ENCODE data around the gene USP34. TPM values are rescaled to one million over a fixed set of nuclear protein-coding genes. Genes with fewer than 3 reads are reported as not detected.

USP34 gene
- 40.9 TPM for polyA plus RNA-seq (2013, experiment 1 of 2)
- polyA plus RNA-seq (2013, experiment 2 of 2) = 40.8 TPM

DNA sequence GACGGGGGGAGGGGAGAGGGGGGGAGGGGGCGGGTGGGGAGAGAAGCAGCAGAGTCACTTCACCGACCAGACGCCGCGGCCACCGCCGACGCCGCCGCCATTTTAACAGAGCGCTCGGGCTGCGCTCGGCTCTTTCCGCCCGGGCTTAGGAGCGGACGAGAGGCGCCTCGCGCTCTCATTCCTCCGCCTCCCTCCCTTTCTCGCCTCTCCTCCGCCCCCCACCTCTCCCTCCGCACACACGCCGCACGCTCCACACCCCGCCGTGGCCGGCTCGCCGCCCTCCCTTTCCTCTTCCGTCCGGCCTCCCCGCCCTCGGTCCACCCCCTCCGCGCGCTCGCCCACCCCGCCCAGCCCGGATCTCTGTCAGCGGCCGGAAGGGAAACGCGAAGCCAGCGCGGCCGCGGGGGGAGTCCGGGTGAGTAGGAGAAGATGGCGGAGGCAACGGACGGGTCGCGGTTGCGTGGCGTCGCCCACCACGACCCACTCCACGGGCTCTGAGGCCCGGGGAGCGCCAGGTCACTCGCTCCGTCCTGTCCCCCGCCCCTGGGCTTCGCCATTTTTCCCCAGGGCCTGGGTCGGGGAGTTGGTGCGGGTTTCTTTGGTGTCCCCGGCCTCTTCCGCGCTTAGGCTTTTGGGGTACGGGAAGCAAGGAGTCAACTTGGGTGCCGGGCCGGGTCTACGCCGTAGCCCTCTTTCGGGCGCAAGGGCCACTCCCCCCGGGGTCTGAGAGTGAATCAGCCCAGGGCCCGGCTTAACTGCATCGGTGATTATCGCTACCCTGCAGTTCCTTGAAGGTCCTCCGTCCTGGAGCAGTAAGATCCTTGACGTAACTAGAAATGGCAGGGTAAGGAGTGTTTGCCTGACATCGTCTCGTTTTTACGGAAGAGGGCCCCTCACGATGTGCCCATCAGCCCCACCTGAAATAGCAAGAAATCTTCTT is at the start of gene USP34:
Gene USP34 (minus strand): TSS at position 123 of the 940 bp plus-strand sequence. CDS start 395 bp downstream, outside the sequence.
- H3K9me3 ChIP-seq (replicated peaks in 1 of 2; ENCODE audit: control insufficient read depth in 2 of 2, insufficient read depth in 1 of 2, low read depth in 1 of 2, low read length in 2 of 2) = peaks cover 0 to 2% of the 10 kb centered on the region in 2 donors
- DNase-seq (ENCODE audit: low spot score) = peak; percentile 90
- H3K9ac ChIP-seq (ENCODE audit: low read depth, low read length, poor library complexity) = peak within 1 kb of the TSS; percentile 92
- peak within 1 kb of the TSS; percentile 75 for H3K4me2 ChIP-seq (ENCODE audit: insufficient read depth, low read length, poor library complexity, severe bottlenecking)
- H4K8ac ChIP-seq (ENCODE audit: low read depth, low read length) = no peak within 1 kb of the TSS
- no peak within 1 kb of the TSS for H3K14ac ChIP-seq (ENCODE audit: low read length)
- H3K4me1 ChIP-seq (ENCODE audit: control insufficient read depth in 2 of 2, insufficient read depth in 1 of 2, low read depth in 1 of 2, low read length in 2 of 2) = peaks cover 0 to 1% of the 10 kb centered on the region in 2 donors
- peak within 1 kb of the TSS; percentile 63 for H2AK5ac ChIP-seq (ENCODE audit: low read depth, low read length)
- H4K91ac ChIP-seq (ENCODE audit: low read depth, low read length, poor library complexity) = no peak within 1 kb of the TSS
- H3K4me3 ChIP-seq (ENCODE audit: low read length in 2 of 2) = peak within 1 kb of the TSS; percentile 87 to 97
- peak within 1 kb of the TSS; percentile 99 for H3K18ac ChIP-seq (ENCODE audit: low read length)
- H2BK15ac ChIP-seq (ENCODE audit: low read length) = peak within 1 kb of the TSS; percentile 89
- H2BK5ac ChIP-seq (ENCODE audit: low read length) = peak within 1 kb of the TSS; percentile 98
- H2BK12ac ChIP-seq (ENCODE audit: low read length) = peak within 1 kb of the TSS; percentile 30
- H3K27ac ChIP-seq (replicated peaks; ENCODE audit: low read length) = peak within 1 kb of the TSS; percentile 99
- H3K27me3 ChIP-seq (ENCODE audit: control insufficient read depth in 3 of 3, insufficient read depth in 3 of 3, low read depth in 1 of 3, low read length in 3 of 3) = no peaks in the 10 kb centered on the region
- peak within 1 kb of the TSS; percentile 98 for H2AFZ ChIP-seq (ENCODE audit: low read length)
- H3K4ac ChIP-seq (ENCODE audit: low read length) = no peak within 1 kb of the TSS
- WGBS, 2 donors (ENCODE audit: extremely low coverage in 2 of 2, insufficient read length in 2 of 2, insufficient replicate concordance in 1 of 2) = no CpG with 5 or more reads among the region's 91 CpGs
- peak within 1 kb of the TSS; percentile 98 for H3K23ac ChIP-seq (ENCODE audit: low read depth, low read length, poor library complexity)
- peaks cover 0 to 30% of the 10 kb centered on the region in 2 donors for H3K36me3 ChIP-seq (replicated peaks in 1 of 2; ENCODE audit: control insufficient read depth in 2 of 2, insufficient read depth in 2 of 2, low read length in 2 of 2)
- no peak within 1 kb of the TSS for H2BK120ac ChIP-seq (ENCODE audit: low read depth, low read length)
- no peaks in the 10 kb centered on the region for H3K79me1 ChIP-seq (ENCODE audit: low read depth, low read length)

GRCh38 chr2:61520261-61520660 is 49.4 kb upstream of the USP34 start:
- no peak overlapping the region for H4K91ac ChIP-seq (ENCODE audit: low read depth, low read length, poor library complexity)

DNA sequence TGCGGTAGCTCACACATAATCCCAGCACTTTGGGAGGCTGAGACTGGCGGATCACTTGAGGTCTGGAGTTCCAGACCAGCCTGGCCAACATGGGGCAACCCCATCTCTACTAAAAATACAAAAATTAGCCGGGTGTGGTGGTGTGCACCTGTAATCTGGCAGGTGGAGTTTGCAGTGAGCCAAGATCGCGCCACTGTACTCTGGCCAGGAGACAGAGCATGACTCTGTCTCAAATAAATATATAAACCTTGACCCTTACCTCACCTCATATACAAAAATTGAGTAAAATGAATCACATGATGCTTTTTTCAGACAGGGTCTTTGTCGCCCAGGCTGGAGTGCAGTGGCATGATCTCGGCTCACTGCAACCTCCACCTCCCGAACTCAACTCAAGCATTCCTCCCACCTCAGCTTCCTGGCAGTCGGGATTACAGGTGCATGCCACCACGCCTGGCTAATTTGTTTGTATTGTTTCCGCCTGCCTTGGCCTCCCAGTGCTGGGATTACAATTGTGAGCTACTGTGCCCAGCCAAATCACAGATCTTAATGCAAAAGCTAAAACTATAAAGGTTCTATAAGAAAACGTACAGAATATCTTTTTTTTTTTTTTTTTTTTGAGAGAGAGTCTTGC is 42.0 kb upstream of the USP34 start:
- peaks cover 17% of the 10 kb centered on the region for H3K79me1 ChIP-seq (ENCODE audit: low read depth, low read length)
- no peak for DNase-seq (ENCODE audit: low spot score)
- H3K4me2 ChIP-seq (ENCODE audit: insufficient read depth, low read length, poor library complexity, severe bottlenecking) = no peak overlapping the region
- no peak overlapping the region for H2BK12ac ChIP-seq (ENCODE audit: low read length)
- H2BK5ac ChIP-seq (ENCODE audit: low read length) = no peak overlapping the region
- no peak overlapping the region for H3K4ac ChIP-seq (ENCODE audit: low read length)
- H3K36me3 ChIP-seq (replicated peaks in 1 of 2; ENCODE audit: control insufficient read depth in 2 of 2, insufficient read depth in 2 of 2, low read length in 2 of 2) = peaks cover 31 to 100% of the 10 kb centered on the region in 2 donors
- no peaks in the 10 kb centered on the region for H3K9me3 ChIP-seq (replicated peaks in 1 of 2; ENCODE audit: control insufficient read depth in 2 of 2, insufficient read depth in 1 of 2, low read depth in 1 of 2, low read length in 2 of 2)
- H2AK5ac ChIP-seq (ENCODE audit: low read depth, low read length) = no peak overlapping the region
- no peak overlapping the region for H4K91ac ChIP-seq (ENCODE audit: low read depth, low read length, poor library complexity)
- H3K23ac ChIP-seq (ENCODE audit: low read depth, low read length, poor library complexity) = no peak overlapping the region
- H2AFZ ChIP-seq (ENCODE audit: low read length) = no peak overlapping the region
- no peak overlapping the region for H3K9ac ChIP-seq (ENCODE audit: low read depth, low read length, poor library complexity)
- no peak overlapping the region for H3K14ac ChIP-seq (ENCODE audit: low read length)
- no peak overlapping the region for H2BK120ac ChIP-seq (ENCODE audit: low read depth, low read length)
- H2BK15ac ChIP-seq (ENCODE audit: low read length) = no peak overlapping the region
- no peaks in the 10 kb centered on the region for H3K27me3 ChIP-seq (ENCODE audit: control insufficient read depth in 3 of 3, insufficient read depth in 3 of 3, low read depth in 1 of 3, low read length in 3 of 3)
- WGBS, 2 donors (ENCODE audit: extremely low coverage in 2 of 2, insufficient read length in 2 of 2, insufficient replicate concordance in 1 of 2) = no CpG with 5 or more reads among the region's 12 CpGs
- no peak overlapping the region for H3K27ac ChIP-seq (replicated peaks; ENCODE audit: low read length)
- no peak overlapping the region for H3K4me3 ChIP-seq (ENCODE audit: low read length in 2 of 2)
- no peak overlapping the region for H4K8ac ChIP-seq (ENCODE audit: low read depth, low read length)
- H3K4me1 ChIP-seq (ENCODE audit: control insufficient read depth in 2 of 2, insufficient read depth in 1 of 2, low read depth in 1 of 2, low read length in 2 of 2) = no peaks in the 10 kb centered on the region
- H3K18ac ChIP-seq (ENCODE audit: low read length) = no peak overlapping the region

More at GRCh38 chr2:61520261-61520660, 49.4 kb upstream of the USP34 start:
- no peak overlapping the region for H2AK5ac ChIP-seq (ENCODE audit: low read depth, low read length)
- H2BK15ac ChIP-seq (ENCODE audit: low read length) = no peak overlapping the region
- H2AFZ ChIP-seq (ENCODE audit: low read length) = no peak overlapping the region
- H3K4me1 ChIP-seq (ENCODE audit: control insufficient read depth in 2 of 2, insufficient read depth in 1 of 2, low read depth in 1 of 2, low read length in 2 of 2) = no peaks in the 10 kb centered on the region
- no peak overlapping the region for H2BK5ac ChIP-seq (ENCODE audit: low read length)
- no peak overlapping the region for H3K18ac ChIP-seq (ENCODE audit: low read length)
- no peaks in the 10 kb centered on the region for H3K27me3 ChIP-seq (ENCODE audit: control insufficient read depth in 3 of 3, insufficient read depth in 3 of 3, low read depth in 1 of 3, low read length in 3 of 3)
- no peaks in the 10 kb centered on the region for H3K9me3 ChIP-seq (replicated peaks in 1 of 2; ENCODE audit: control insufficient read depth in 2 of 2, insufficient read depth in 1 of 2, low read depth in 1 of 2, low read length in 2 of 2)
- H3K36me3 ChIP-seq (replicated peaks in 1 of 2; ENCODE audit: control insufficient read depth in 2 of 2, insufficient read depth in 2 of 2, low read length in 2 of 2) = peaks cover 25 to 100% of the 10 kb centered on the region in 2 donors
- no CpG with 5 or more reads among the region's 3 CpGs for WGBS, 2 donors (ENCODE audit: extremely low coverage in 2 of 2, insufficient read length in 2 of 2, insufficient replicate concordance in 1 of 2)
- no peak overlapping the region for H3K9ac ChIP-seq (ENCODE audit: low read depth, low read length, poor library complexity)
- no peak overlapping the region for H3K4me3 ChIP-seq (ENCODE audit: low read length in 2 of 2)
- H3K23ac ChIP-seq (ENCODE audit: low read depth, low read length, poor library complexity) = no peak overlapping the region
- H2BK12ac ChIP-seq (ENCODE audit: low read length) = no peak overlapping the region
- no peak overlapping the region for H4K8ac ChIP-seq (ENCODE audit: low read depth, low read length)
- no peak overlapping the region for H3K14ac ChIP-seq (ENCODE audit: low read length)
- DNase-seq (ENCODE audit: low spot score) = no peak
- H3K79me1 ChIP-seq (ENCODE audit: low read depth, low read length) = peaks cover 3% of the 10 kb centered on the region
- H3K4ac ChIP-seq (ENCODE audit: low read length) = no peak overlapping the region
- no peak overlapping the region for H3K4me2 ChIP-seq (ENCODE audit: insufficient read depth, low read length, poor library complexity, severe bottlenecking)
- no peak overlapping the region for H3K27ac ChIP-seq (replicated peaks; ENCODE audit: low read length)
- H2BK120ac ChIP-seq (ENCODE audit: low read depth, low read length) = no peak overlapping the region

Measured in neuronal stem cell (in vitro differentiated cells).